Neuron (in vitro differentiated cells): ENCODE measurements around the gene GLYATL3.

Source experiments
- H2AFZ ChIP-seq: one replicate; pipeline ENCODE4 v1.6.1; 2013; ENCODE audit warnings: low read depth, mild to moderate bottlenecking, inconsistent platforms, low read length, moderate library complexity
- H3K27me3 ChIP-seq: one replicate; pipeline ENCODE4 v1.6.1; 2013; ENCODE audit warnings: low read length; ENCODE audit not compliant: insufficient read depth
- H3K36me3 ChIP-seq: one replicate; pipeline ENCODE4 v1.6.1; 2013; ENCODE audit warnings: low read length; ENCODE audit not compliant: insufficient read depth
- H3K4me1 ChIP-seq: one replicate; pipeline ENCODE4 v1.6.1; 2013; ENCODE audit warnings: low read length; ENCODE audit not compliant: insufficient read depth
- H3K4me3 ChIP-seq: 2 replicates; pipeline ENCODE4 v1.5.1; 2013; ENCODE audit warnings: mild to moderate bottlenecking, low read length, moderate library complexity
- H3K9me3 ChIP-seq: one replicate; pipeline ENCODE4 v1.6.1; 2013; ENCODE audit warnings: low read length

GLYATL3 gene

DNA sequence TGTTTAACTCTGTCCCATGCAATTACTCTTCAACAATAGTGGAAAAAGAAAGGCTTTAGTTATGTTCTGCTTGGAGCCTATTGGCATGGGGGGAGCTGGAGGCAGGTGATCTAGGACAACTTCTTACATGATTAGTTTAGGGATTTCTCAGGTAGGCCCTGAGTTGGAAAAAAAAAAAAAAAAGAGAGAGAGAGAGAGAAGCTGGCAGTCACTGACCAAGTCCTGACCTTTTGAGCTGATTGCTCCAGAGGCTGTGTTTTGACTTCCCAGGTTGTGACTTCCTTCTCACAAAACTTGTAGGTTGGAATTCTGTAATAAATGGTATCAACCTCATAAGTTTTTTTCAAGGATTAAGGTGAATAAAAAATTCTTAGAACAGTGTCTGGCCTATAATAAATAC lies 58.5 kb downstream of the GLYATL3 start:
- H3K9me3 ChIP-seq: no peaks in the 10 kb centered on the region
- H3K4me1 ChIP-seq: no peaks in the 10 kb centered on the region
- no peak overlapping the region for H2AFZ ChIP-seq
- no peaks in the 10 kb centered on the region for H3K36me3 ChIP-seq
- H3K4me3 ChIP-seq: no peak overlapping the region
- H3K27me3 ChIP-seq: peaks cover 3% of the 10 kb centered on the region

DNA sequence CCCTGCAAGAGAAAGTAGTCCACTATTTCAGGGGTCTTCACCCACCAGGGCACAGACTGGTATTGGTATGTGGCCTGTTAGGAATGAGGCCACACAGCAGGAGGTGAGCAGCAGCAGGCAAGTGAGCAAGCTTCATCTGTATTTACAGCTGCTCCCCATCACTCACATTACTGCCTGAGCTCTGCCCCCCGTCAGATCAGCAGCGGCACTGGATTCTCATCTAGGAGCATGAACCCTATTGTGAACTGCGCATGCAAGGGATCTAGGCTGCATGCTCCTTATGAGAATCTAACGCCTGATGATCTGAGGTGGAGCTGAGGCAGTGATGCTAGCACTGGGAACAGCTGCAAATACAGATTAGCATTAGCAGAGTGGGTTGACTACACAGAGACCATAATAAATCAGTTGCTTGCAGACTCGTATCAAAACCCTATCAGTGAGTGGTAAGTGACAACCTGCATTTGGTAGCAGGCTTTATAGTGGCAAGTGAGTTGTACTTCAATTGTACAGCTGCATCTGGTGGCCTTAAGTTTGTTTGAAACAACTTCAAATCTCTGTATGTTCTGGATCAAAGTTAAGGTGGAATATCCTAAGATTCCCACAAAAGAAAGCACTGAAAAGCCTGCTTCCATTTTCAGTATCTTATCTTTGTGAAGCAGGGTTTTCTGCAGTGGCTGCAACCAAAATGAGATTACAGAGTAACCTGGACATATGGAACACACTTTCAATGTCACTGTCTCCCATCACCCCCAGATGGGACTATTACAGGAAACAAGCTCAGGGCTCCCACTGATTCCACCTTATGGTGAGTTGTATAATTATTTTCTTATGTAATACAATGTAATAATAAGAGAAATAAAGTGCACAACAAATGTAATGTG lies 63.5 kb downstream of the GLYATL3 start:
- no peaks in the 10 kb centered on the region for H3K36me3 ChIP-seq
- no peak overlapping the region for H3K4me3 ChIP-seq
- H3K27me3 ChIP-seq: no peaks in the 10 kb centered on the region
- no peaks in the 10 kb centered on the region for H3K9me3 ChIP-seq
- H2AFZ ChIP-seq: no peak overlapping the region
- no peaks in the 10 kb centered on the region for H3K4me1 ChIP-seq

DNA sequence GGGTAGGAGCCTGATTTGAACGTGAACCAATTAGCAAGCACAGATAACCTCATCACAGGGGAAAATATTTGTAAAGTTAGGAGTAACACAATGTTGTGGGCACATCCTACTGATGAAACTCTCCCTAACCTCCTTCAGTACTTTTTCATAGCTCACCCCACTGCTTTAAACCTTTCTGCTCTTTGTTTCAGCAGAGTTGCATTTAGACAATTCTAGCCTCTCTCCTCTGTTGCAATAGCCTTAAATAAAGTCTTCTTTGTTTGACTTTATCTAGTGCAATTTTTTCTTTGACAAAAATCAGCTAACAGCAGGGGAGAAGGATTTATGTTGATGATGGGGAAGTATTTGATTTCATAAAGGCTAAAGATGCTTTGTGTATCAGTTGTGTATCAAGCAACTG lies 64.8 kb downstream of the GLYATL3 start:
- Histone ChIP-seq H3K9me3 (no peaks in the 10 kb centered on the region), H3K4me3 (no peak overlapping the region), H3K27me3 (no peaks in the 10 kb centered on the region), H3K4me1 (no peaks in the 10 kb centered on the region), H2AFZ (no peak overlapping the region), H3K36me3 (no peaks in the 10 kb centered on the region)

DNA sequence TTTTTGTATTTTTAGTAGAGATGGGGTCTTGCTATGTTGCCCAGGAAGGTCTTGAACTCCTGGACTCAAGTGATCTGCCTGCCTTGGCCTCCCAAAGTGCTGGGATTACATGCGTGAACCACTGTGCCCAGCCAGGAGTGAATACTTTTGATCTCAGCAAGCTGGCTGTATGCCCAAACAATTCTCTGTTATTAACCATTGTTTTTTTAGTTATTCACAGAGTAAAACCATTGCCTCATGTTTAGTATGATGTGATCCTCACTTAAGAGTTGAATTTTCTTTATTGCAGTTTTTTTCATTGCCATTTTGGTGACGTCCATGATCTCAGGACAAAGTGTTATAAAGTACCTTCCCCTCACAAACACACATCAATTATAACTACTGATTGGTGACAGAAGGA lies 65.5 kb downstream of the GLYATL3 start:
- no peaks in the 10 kb centered on the region for H3K4me1 ChIP-seq
- H2AFZ ChIP-seq: no peak overlapping the region
- H3K27me3 ChIP-seq: no peaks in the 10 kb centered on the region

DNA sequence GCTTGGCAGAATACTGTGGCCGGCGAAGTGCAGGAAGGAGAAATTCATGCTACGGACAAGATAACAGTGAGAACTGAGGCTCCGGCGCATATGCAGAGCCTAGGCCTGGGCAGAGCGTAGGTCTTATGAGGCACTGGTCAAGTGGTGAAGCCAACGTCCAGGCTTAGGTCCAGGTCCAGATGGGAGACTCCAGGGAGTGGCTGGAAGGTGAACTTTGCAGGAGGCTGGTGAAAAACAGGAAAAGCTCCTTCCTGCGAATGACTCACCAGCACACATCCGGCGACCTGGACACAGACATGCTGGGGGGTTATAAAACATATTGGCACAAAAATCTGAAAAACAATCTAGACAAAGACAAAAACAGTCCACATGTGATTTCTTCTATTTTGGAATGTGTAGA lies 66.1 kb downstream of the GLYATL3 start:
- Histone ChIP-seq H3K4me3 (no peak overlapping the region), H3K9me3 (no peaks in the 10 kb centered on the region), H3K27me3 (no peaks in the 10 kb centered on the region), H3K4me1 (no peaks in the 10 kb centered on the region), H3K36me3 (no peaks in the 10 kb centered on the region), H2AFZ (no peak overlapping the region)

More for the DNA sequence above, 65.5 kb downstream of the GLYATL3 start:
- H3K9me3 ChIP-seq: no peaks in the 10 kb centered on the region
- no peaks in the 10 kb centered on the region for H3K36me3 ChIP-seq
- H3K4me3 ChIP-seq: no peak overlapping the region

DNA sequence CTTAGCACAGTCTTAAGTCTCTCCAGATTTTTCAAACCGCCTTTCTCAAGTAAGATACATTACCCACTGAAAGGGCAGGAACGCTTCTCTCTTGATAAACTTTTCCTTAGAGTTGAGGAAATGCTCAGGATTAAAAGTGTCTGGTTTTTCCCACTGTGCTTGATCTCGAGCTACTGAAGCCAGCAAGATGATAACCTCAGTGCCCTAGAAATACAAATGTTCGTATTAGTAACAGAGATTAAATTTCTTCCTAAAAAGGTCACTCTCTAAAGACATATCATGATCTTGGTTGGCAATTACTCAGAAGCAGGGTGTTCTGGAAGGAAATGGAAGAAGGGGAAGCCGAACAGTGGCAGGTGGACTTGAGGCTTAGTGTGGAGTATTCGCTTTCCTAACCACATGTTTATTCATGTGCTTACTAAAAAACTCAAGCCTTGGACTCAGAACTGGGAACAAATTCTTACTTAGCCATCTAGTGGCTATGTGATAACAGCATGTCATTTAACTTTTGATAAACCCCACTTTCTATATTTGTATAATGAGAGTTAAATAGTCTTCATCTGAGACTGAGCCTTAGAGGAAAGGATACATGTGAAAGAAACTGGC lies 70.9 kb downstream of the GLYATL3 start:
- H3K9me3 ChIP-seq: no peaks in the 10 kb centered on the region
- no peak overlapping the region for H2AFZ ChIP-seq
- no peaks in the 10 kb centered on the region for H3K4me1 ChIP-seq
- no peaks in the 10 kb centered on the region for H3K36me3 ChIP-seq
- H3K27me3 ChIP-seq: no peaks in the 10 kb centered on the region
- no peak overlapping the region for H3K4me3 ChIP-seq

DNA sequence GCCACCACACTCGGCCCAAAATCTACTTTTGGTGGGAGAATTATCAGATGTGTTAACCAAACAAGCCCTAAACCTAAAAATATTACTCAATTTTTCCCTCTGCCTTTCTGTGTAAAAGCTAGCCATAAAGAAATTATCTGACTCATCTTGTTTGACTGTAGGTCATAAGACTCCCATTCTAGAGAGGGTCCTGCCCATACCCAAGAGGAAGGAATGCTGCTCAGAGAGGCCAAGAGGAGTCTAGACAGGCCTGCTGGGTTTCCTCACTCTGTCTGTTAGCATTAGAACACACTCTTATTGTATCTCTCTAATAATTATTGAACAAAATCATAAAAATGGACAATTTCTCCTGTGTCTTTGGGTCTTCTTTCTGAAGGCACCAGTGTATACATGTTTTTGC lies 76.9 kb downstream of the GLYATL3 start:
- no peak overlapping the region for H2AFZ ChIP-seq
- H3K4me3 ChIP-seq: no peak overlapping the region
- no peaks in the 10 kb centered on the region for H3K4me1 ChIP-seq
- no peaks in the 10 kb centered on the region for H3K36me3 ChIP-seq
- H3K9me3 ChIP-seq: no peaks in the 10 kb centered on the region
- no peaks in the 10 kb centered on the region for H3K27me3 ChIP-seq
